Mucosa of rectum (tissue), 2 donors: ENCODE measurements around the gene FRZB.

Experiments used
- H3K27ac ChIP-seq, 2 donors: one replicate each; pipeline ENCODE4 v1.7.0; 2013; ENCODE audit warnings: inconsistent platforms in 2 of 2, low read depth in 2 of 2, low read length in 2 of 2
- H3K27me3 ChIP-seq, 2 donors: one replicate each; pipeline ENCODE4 v1.7.0; 2013; ENCODE audit warnings: low read length in 2 of 2; ENCODE audit not compliant: control insufficient read depth in 2 of 2, insufficient read depth in 2 of 2
- H3K36me3 ChIP-seq, 2 donors: one replicate each; pipeline ENCODE4 v1.7.0; 2013; ENCODE audit warnings: low read length in 2 of 2; ENCODE audit not compliant: control insufficient read depth in 2 of 2, insufficient read depth in 2 of 2
- H3K4me1 ChIP-seq, 2 donors: one replicate each; pipeline ENCODE4 v1.7.0; 2013; ENCODE audit warnings: low read length in 2 of 2, mild to moderate bottlenecking in 1 of 2; ENCODE audit not compliant: control insufficient read depth in 2 of 2, insufficient read depth in 2 of 2
- H3K4me3 ChIP-seq, 2 donors: one replicate each; pipeline ENCODE4 v1.7.0; 2013; ENCODE audit warnings: low read length in 2 of 2
- H3K9ac ChIP-seq, 2 donors: one replicate each; pipeline ENCODE4 v1.7.0; 2013; ENCODE audit warnings: low read length in 2 of 2, low read depth in 1 of 2, mild to moderate bottlenecking in 1 of 2
- H3K9me3 ChIP-seq, 2 donors: one replicate each; pipeline ENCODE4 v1.7.0; 2013; ENCODE audit warnings: low read length in 2 of 2; ENCODE audit not compliant: control insufficient read depth in 2 of 2
- donor health status: healthy.
- donor health status: Normal muscosa, but diverticular disease.

The FRZB gene, protein sequence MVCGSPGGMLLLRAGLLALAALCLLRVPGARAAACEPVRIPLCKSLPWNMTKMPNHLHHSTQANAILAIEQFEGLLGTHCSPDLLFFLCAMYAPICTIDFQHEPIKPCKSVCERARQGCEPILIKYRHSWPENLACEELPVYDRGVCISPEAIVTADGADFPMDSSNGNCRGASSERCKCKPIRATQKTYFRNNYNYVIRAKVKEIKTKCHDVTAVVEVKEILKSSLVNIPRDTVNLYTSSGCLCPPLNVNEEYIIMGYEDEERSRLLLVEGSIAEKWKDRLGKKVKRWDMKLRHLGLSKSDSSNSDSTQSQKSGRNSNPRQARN

DNA sequence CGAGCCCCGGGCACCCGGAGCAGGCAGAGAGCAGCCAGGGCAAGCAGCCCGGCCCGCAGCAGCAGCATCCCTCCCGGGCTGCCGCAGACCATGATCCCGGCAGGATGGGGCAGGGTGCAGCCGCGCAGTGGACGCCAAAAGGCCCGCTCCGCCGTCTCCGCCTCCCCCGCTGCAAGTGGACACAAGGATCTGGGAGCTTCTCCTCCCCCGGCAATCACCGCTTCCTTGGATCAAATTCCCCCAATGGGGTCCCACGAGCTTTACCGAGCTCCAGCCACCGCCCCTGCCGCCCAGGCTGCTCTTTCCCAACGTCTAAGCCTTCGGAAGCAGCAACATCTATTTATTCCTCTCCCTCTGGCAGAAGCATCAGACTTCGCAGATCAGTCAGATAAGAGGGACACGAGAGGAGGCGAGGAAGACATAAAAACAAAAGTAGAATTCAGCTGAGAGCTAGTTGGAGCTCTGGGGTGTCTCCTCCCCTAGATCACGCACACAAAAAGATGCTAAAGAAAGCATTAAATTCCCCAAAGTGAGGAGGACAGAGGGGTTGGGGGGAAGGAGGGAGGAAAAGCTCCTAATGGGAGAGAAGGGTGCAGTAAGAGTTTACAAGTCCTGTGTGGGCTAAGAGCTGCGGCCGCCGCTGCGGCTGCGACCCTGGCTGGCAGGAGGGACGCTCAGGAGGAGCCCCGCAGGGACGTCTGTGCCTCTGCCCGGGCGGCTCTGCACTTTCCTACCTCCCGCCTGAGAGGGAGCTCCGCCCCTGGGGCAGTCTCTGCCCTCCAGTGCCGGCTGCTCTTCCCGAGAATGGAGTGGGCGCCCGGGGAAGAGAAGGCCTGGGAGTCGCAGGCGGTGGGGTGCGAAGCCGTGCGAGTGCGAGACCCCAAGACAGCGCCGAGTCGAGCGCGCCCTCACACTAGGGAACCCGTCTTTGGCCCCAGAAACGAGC lies at the start of gene FRZB:
Gene FRZB (minus strand): TSS at position 177 of the 946 bp plus-strand sequence. CDS start 85 bp downstream, at position 92.
- Histone ChIP-seq H3K27me3 (peaks cover 0 to 5% of the 10 kb centered on the region in 2 donors), H3K36me3 (no peaks in the 10 kb centered on the region), H3K9me3 (no peaks in the 10 kb centered on the region), H3K27ac (peak within 1 kb of the TSS in 1 of 2 donors; percentile 49), H3K4me3 (peak within 1 kb of the TSS; percentile 47 to 60), H3K4me1 (peaks cover 3 to 10% of the 10 kb centered on the region in 2 donors), H3K9ac (peak within 1 kb of the TSS in 1 of 2 donors; percentile 4)

DNA sequence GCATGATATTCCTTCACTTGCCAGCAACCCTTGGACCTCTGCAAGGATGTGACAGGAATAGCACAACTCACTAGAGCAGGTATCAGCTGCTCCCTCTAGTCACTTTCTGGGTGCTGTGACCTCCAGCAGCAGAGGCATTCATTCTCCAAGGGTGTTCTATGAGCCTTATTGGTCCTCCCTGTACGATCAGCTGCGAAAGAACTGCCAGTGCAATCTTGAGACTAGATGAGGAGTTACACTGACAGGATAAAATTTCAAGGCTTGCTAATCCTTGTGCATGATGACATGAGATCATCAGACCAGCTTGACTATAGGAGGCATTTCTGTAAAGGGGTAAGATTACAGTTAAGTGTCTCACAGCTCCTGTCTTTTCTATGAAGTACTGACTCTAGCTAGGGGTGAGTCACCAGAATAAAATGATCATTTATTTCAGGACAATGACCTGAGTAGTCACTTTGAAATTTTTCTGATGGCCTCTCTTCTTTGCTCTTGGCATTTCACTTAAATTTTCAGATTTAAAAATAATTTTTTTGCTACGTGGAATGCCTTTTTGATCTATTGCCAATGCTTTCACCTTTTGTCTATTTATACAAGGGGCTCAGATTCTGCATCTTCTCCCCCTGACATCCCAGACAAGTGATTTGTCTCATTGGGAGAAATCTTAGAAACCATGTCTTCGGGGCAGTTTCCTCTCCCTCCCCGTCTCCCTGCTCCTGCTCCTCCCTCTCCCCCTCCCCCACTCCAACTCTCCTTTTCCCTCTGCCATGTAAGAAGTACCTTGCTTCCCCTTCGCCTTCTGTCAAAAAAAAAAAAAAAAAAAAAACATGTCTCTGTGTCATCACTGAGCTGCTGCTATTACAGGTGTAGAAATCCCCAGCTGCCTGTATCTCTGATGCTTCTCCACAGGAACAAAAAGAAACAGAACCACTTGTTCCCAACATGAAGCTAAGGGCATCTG lies 49.2 kb upstream of the FRZB start:
- Histone ChIP-seq H3K4me1 (no peaks in the 10 kb centered on the region), H3K27me3 (no peaks in the 10 kb centered on the region), H3K4me3 (no peak overlapping the region), H3K9ac (no peak overlapping the region), H3K36me3 (peaks cover 5 to 8% of the 10 kb centered on the region in 2 donors), H3K27ac (no peak overlapping the region), H3K9me3 (no peaks in the 10 kb centered on the region)

DNA sequence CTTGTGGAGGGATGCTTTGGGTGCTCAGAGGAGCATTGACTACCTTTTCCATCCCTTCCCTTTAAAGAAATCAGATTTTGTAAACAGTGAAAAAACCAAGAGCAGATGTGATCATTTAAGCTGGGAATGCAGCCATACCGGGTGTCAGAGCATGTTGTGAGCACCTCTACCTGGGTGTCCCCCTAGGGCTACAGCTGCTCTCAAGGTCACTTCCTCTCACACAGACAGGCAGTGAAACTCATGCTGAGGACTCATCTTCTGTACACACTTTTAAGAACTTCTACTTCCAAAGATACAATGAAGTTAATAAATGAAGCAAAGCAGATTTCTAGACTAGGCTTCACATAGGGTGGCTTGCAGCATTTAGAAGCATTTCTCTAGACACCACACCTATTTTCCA lies 48.4 kb upstream of the FRZB start:
- peaks cover 5 to 9% of the 10 kb centered on the region in 2 donors for H3K36me3 ChIP-seq
- H3K9ac ChIP-seq = no peak overlapping the region
- H3K4me1 ChIP-seq = no peaks in the 10 kb centered on the region
- no peak overlapping the region for H3K4me3 ChIP-seq
- H3K27ac ChIP-seq = no peak overlapping the region
- H3K9me3 ChIP-seq = no peaks in the 10 kb centered on the region
- H3K27me3 ChIP-seq = no peaks in the 10 kb centered on the region

DNA sequence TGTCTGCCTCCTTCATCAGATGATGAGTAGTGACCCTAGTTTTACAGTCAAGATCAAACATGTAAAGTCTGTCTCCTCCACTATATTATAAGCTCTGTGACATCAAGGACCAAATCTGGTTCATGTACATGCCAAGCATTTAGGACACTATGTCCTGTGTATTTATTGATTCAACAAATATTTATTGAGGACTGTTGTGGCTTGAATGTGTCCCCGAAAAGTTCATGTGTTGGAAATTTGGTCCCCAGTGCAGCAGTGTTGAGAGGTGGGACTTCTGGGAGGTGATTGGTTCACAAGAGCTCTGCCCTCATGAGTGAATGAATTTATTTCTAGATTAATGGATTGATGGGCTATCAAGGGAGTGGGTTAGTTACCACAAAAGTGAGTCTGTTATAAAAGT lies 46.6 kb upstream of the FRZB start:
- Histone ChIP-seq H3K4me3 (no peak overlapping the region), H3K36me3 (peaks cover 5 to 9% of the 10 kb centered on the region in 2 donors), H3K27ac (no peak overlapping the region), H3K9ac (no peak overlapping the region), H3K4me1 (no peaks in the 10 kb centered on the region), H3K27me3 (no peaks in the 10 kb centered on the region), H3K9me3 (no peaks in the 10 kb centered on the region)

DNA sequence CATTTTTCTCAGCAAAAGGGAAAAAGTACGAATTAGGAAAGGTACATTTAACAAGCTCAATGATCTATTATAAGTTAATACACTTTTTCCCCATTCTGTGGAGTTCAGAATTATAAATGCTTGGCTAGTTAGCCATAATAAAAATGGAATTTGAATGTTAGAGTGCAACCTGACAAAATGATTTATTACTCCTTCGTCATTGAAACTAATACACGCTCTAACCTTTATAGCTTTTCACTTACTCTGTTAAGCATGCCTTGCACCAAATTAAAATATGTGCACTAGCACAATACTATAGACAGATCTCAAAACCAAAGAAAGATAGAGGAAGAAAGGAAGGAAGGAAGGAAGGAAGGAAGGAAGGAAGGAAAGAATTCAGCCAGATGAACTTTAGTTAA lies 46.1 kb upstream of the FRZB start:
- no peak overlapping the region for H3K27ac ChIP-seq
- no peaks in the 10 kb centered on the region for H3K9me3 ChIP-seq
- H3K36me3 ChIP-seq = peaks cover 5 to 9% of the 10 kb centered on the region in 2 donors
- no peaks in the 10 kb centered on the region for H3K4me1 ChIP-seq
- no peak overlapping the region for H3K9ac ChIP-seq
- H3K27me3 ChIP-seq = no peaks in the 10 kb centered on the region
- H3K4me3 ChIP-seq = no peak overlapping the region

DNA sequence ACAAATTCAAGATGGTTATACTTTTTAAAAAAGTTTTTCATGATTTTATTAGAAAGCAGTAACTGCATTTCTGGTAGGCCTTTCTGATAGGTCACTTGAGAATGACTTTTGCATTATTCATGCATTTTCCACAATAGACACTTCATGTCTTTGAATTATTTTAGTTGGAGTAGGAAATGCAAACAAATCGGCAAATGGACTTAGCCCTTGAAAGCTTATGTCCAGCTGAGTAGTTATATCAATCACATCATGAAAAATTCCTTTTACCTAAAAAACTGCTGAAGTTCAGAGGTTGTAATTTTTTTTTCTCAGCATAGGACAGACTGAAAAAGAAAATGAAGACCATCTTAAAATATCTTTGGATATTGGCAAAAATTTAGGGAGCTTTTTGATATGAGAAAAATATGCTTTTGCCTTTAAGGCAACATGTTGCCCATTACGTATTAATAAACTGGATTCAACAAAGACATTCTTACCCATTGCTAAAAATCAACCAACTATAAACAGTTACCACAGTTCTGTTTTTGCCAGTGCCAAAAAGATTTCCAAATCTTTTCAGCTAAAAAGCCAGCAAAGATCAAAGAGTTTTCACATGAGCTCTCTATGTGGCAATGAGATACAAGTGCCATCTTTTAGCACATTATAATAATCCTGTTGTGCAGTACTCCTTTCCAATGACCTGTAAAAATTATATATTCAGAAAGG lies 45.5 kb upstream of the FRZB start:
- H3K27me3 ChIP-seq = no peaks in the 10 kb centered on the region
- peaks cover 5 to 9% of the 10 kb centered on the region in 2 donors for H3K36me3 ChIP-seq
- no peak overlapping the region for H3K9ac ChIP-seq
- H3K27ac ChIP-seq = no peak overlapping the region
- no peaks in the 10 kb centered on the region for H3K9me3 ChIP-seq
- H3K4me3 ChIP-seq = no peak overlapping the region
- no peaks in the 10 kb centered on the region for H3K4me1 ChIP-seq

DNA sequence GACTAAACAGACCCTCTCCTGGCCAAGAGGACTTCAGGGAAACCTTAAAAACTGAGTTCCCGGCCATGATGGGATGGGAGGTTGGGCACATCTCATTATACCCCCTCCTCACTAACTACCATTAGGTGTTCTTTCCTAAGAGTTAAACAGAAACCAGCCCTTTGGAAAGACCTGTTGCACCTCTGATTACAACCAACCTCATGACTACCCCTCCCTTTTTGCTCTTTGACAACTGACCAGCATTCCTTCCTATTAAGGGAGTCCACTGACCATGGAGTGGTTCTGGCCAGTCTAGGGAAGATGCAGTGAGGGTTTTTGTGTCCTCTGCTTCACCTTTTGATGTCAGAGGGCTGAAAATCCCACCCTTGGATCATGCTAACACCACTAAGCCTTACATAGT lies 44.5 kb upstream of the FRZB start:
- H3K27me3 ChIP-seq = no peaks in the 10 kb centered on the region
- no peaks in the 10 kb centered on the region for H3K9me3 ChIP-seq
- H3K36me3 ChIP-seq = peaks cover 5 to 9% of the 10 kb centered on the region in 2 donors
- H3K4me1 ChIP-seq = no peaks in the 10 kb centered on the region
- H3K4me3 ChIP-seq = no peak overlapping the region
- H3K27ac ChIP-seq = no peak overlapping the region
- H3K9ac ChIP-seq = no peak overlapping the region

DNA sequence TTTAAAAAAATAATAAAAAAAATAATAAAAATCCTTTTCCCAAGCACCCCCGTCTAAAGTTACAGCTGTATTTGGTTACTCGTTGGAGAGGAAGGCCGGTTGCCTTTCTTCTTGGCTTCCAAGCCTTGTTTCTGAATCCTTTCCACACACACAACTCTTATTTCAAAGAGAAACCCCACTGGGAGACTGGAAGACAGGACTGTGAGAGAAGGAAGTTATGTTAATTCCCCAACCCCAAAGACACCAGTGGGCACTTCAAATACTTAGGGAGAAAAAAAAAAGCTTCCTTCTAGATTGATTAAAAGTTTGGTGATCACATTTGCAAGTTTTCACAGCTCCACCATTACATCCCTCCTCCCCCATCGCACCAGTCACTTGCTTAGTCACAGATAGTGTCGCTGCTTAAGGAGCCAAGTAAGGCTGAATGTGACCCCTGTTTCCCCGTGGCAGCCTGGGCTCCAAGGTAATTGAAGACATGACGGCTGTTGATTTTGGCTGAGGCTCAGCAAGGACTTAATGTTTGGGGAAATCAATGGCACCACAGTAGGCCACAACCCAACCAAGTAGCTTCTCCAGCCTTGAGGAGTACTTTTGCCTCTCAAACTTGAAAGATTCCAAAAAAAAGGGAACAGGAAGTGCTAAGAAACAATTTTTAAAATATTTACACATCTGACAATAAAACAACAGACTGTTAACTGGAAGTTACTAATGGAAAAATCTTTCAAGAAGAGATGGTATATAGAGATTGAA lies 40.8 kb upstream of the FRZB start:
- H3K4me1 ChIP-seq = no peaks in the 10 kb centered on the region
- no peak overlapping the region for H3K9ac ChIP-seq
- H3K27ac ChIP-seq = no peak overlapping the region
- no peaks in the 10 kb centered on the region for H3K9me3 ChIP-seq
- H3K36me3 ChIP-seq = peaks cover 2 to 5% of the 10 kb centered on the region in 2 donors
- H3K27me3 ChIP-seq = no peaks in the 10 kb centered on the region
- no peak overlapping the region for H3K4me3 ChIP-seq

DNA sequence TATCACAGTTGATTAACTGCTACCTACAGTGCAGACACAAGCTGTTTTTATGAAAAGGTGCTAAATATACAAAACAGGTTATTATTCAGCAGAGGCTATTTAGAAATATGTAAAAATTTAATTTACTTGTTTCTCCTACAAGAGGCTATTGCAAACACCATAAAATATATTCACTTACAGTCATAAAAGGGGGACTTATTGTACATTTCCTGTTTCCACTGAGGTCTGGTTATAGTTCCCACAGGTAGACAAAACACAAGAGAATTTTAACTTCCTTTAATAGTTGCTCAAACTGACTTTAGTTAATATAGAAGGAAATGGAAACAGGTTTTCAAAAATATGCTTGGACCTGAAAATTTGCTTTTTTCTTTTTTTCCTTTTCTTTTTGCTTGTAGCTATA lies 40.0 kb upstream of the FRZB start:
- H3K27me3 ChIP-seq = no peaks in the 10 kb centered on the region
- H3K36me3 ChIP-seq = peaks cover 2 to 5% of the 10 kb centered on the region in 2 donors
- no peak overlapping the region for H3K4me3 ChIP-seq
- H3K9me3 ChIP-seq = no peaks in the 10 kb centered on the region
- H3K4me1 ChIP-seq = no peaks in the 10 kb centered on the region
- H3K9ac ChIP-seq = no peak overlapping the region
- no peak overlapping the region for H3K27ac ChIP-seq
